ENCODE data around the gene KCNH4.
"Not testable (repeated sequence)": the region's sequence is repeated elsewhere in the genome, so short reads cannot be mapped to it uniquely, and the experiment has no call there.

The KCNH4 gene

DNA sequence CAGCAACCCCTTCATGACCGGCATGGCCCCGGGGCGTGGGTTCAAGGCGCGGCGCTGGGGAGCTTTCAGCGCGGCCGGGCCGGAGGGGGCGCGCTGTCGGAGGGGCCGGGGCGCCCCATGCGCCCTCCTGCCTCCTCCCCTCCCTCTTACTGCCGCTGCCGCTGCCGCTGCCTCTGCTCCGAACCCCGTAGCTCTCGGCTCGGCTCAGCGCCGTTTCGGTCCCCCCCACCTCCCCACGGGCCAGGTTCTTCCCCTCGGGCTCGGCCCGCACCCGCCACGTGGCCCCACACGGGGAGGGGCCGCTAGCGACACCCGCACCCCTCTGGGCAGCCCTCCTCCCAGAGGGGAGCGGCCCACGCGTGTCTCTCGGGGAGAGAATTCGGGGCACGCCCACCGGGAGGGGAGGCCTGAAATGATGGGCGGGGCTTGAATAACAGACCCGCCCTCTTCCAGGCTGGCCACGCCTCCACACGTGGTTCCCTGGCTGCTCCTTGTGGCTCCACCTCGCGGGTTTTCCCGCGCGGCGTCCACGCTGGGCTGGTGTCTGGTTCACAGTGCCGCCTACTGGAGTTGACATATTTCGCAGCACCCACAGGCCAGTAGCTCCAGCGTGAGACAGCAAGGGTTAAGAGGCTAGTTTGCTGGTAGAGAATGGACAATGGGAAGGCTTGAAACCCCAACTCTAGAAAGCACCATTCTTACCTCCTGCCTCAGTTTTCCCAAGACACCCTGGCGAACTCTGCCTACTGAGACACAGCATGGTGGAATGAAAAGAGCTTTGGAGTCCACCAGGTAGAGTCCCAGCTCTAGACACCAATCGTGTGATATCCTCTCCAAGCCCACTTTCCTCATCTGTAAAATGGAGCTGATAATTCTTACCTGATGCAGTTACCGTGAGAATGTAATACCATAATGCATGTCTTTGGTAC, at the start of gene KCNH4:
KCNH4 (minus strand) TSS at position 221 of the 929 bp plus-strand sequence; CDS start at position 24, 197 bp downstream.
- peak; percentile 86 for DNase-seq (ENCODE audit: low spot score)

DNA sequence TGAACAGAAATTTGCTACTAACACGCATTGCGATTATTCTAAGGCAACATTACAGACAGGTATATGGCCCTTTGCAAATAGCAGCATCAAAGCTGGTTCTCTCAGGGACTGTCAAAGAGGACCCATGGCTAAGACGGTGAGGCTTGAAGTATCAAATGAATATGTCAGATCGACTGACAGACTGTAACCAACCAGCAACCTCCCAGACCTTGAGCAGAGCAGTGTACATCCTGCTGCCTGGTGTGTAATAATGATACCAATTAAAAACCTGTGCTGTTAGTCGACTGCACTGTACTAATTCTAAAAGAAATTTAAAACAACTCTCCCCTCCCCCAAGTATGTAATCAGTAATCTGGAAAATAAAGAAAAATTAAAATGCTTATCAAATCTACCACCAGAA, 49.3 kb upstream of the KCNH4 start:
- peak; percentile 75 for DNase-seq (ENCODE audit: low spot score)

DNA sequence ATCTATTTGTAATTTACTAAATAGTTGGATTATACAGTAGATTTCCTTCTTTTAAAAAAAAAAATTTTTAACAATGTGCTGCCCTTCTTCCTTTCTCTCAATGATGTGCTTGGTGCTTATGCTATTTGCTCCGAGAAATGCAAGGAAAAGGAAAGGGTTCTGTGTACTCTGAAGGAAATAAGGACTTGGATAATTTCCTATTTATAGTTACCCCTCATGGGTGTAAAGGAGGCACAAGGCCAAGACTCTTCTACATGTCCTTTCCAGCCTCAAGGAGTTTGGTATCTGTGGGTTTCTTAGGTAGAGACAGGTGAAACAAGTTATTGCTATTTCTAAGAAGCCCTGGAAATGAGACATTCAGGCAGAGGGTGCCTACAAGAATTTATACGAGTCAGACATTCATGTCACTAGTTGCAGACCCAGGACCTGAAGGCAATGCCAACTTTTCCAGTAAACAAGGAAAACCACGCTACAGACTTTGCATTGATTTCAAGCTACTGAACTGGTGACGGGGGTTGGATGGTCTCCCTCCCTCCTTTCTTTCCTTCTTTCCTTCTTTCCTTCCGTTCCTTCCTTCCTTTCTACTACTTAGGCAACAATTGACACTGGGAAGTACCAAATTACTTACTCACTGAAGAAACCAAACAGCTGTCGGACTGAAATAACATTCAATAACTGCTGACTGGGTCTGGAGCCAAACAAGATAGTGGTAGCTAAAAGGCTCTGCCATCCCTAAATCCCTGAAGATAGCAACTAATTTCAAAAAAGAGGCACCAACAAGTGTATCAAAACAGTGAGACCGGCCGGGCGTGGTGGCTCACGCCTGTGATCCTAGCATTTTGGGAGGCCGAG, 47.1 kb upstream of the KCNH4 start:
- no peak for DNase-seq (ENCODE audit: low spot score)

DNA sequence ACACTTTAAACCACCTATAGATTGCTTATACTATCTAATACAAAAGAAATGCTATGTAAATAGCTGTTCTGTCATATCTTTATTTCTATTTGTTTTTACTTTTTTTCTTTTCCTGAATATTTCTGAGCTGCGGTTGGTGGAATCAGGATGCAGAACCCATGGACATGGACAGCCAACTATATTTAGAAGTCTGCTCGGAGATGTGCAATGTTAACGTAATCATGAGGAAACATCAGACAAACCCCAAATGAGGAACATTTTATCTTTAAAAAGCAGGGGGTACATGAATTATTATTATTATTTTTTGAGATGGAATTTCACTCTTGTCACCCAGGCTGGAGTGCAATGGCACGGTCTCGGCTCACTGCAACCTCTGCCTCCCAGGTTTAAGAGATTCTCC, 44.7 kb upstream of the KCNH4 start:
- DNase-seq (ENCODE audit: low spot score): no peak

DNA sequence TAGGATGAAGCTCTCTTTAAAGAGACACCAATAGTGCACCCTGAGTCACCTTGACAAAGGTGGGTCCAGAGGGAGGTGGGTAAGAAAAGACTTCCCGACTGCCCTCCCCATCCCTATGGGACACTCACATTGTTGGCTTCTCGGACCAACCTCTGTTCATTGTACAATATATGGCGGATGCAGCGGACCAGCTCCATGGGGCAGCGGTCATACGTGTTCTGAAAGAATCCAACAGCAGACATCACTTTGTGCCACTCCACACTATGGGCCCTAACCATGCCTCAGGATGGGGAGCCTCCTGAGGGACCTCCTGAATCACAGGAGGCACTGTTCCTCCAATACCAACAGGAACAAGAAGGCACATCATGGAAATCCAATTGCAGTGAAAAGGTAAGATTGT, 43.7 kb upstream of the KCNH4 start:
- DNase-seq (ENCODE audit: low spot score): no peak

DNA sequence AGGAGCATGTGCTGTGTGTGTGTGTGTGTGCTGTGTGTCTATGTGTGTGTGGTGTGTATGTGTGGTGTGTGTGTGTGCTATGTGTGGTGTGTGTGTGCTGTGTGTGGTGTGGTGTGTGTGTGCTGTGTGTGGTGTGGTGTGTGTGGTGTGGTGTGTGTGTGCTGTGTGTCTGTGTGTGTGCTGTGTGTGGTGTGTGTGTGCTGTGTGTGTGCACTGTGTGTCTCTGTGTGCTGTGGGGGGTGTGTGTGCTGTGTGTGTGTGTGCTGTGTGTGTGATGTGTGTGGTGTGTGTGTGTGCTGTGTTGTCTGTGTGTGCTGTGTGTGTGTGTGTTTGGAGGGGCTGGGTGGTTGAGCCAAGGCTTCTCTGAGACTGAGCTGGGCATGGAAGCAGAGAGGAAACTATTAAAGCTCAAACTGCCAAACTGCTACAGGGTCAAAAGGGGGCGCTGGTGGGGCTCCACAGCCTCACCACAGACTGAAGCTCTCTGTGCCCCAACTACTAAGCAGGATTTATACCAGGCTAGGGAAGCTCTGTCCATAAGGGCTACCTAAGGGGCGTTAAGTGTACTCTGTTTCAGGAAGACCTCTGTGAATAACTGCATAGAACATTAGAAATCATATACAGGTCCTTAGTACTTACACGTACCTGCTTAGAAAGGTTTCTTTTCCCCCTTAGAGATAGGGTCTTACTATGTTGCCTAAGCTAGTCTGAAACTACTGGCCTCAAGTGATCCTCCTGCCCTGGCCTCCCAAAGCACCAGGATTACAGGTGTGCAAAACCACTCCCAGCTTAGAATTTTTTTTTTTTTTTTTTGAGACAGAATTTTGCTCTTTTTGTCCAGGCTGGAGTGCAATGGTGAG, 41.2 kb upstream of the KCNH4 start:
- peak; percentile 46 for DNase-seq (ENCODE audit: low spot score)

DNA sequence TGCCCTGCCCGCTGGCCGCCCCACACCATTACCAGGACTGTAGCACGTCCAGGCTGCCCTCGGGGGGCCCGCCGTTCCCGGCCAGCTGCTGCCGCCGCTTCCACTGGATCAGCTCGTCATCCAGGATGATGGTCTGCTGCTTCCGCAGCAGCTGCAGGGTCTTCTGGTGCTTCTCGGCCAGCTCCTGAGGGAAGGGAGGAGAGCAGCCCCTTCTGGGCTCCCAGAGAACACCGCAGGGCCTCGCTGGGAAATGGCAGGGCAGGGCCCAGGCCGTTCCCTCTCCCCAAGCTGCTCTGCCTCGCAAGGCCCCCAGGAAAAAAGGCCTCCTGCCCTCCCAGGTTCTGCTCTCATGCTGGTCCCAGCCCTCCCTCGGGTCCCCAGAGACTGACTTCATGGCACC, 38.3 kb upstream of the KCNH4 start:
- not testable (repeated sequence) for DNase-seq (ENCODE audit: low spot score)

DNA sequence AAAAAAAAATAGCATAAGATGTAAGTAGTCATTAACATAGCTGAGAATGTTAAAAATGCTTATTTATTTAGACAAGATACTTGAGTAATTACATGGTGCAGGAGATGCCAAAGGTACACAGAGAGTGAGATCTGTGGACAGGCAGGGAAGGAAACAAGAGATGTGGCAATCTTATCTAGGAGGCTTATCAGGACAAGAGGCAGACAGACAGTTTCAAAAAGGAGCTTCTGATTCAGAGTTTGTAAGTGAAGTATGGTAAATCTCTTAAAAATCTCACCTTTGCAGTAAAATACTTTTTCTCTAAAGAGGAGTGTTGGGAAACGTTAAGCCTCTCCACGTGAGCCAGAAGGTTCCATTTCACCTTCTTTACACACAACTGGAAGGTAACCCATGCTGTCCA, 33.2 kb upstream of the KCNH4 start:
- DNase-seq (ENCODE audit: low spot score): no peak

DNA sequence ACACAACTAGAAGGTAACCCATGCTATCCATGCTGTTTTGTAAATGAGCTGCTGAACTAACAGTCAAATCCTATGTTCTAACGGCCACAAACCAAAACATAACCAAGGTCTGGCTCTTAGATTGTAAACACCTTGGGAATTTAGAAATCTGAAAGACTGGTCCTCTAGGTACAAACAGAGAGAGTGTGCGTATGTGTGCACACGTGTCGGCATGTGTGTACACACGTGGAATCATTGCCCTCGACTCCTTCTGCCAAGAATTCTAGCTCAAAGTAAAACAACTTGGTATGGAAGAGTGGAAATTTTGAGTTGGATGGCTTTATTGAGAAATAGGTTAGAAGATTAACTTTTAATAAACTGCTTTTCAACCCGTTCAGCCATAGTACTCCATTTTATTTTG, 31.4 kb upstream of the KCNH4 start:
- DNase-seq (ENCODE audit: low spot score): no peak

DNA sequence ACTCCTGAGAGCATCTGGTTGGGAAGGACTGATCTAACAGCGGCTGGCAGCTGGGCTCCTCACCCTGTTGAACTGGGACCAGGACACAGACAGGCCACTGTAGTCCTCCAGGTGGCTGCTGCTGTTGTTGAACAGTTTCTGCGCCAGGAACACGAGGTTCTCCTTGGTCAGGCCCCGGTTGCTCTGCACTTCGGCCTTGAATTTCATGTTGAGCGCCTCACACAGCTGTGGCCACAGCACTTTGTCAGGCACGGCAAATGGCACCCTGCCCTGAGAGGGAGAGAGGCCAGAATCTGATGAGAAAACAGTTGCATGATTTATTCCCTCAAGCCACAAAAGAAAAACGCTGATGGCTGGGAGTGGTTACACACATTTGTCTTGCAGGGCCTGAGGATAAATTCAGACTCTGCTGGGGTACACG, 31.0 kb upstream of the KCNH4 start:
- not testable (repeated sequence) for DNase-seq (ENCODE audit: low spot score)

DNA sequence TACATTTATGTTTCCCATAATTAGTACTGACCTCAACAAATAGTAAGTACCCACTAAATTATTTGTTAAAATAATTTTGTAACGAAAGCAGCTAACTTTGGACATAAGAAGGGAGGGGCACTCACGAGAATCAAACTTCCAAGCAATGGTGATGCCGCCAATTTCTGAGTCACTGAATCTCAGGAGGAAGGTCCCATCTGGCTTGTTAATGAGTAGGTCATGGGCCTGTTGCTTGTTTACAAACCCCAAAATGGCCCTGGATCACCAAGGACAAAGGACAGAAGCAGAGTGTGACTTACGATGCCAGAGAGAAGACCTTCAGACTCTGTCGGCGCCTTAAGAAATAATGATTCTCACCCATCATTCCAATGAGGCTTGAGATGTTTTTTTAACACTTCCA, 29.1 kb upstream of the KCNH4 start:
- no peak for DNase-seq (ENCODE audit: low spot score)

DNA sequence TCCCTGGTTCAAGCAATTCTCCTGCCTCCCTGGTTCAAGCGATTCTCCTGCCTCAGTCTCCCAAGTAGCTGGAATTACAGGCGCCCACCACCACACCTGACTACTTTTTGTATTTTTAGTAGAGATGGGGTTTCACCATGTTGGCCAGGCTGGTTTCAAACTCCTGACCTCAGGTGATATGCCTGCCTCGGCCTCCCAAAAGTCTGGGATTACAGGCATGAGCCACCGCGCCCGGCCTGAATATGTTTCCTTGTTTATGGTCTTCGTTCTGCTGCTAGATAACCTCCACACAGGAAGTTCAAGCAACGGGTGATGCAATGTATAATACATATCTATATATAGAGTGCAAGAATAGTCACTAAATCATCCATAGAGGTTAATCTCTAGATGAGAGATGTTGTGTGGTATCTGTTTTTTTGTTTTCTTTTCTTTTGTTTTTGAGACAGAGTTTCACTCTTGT, 25.2 kb upstream of the KCNH4 start:
- DNase-seq (ENCODE audit: low spot score): not testable (repeated sequence)

DNA sequence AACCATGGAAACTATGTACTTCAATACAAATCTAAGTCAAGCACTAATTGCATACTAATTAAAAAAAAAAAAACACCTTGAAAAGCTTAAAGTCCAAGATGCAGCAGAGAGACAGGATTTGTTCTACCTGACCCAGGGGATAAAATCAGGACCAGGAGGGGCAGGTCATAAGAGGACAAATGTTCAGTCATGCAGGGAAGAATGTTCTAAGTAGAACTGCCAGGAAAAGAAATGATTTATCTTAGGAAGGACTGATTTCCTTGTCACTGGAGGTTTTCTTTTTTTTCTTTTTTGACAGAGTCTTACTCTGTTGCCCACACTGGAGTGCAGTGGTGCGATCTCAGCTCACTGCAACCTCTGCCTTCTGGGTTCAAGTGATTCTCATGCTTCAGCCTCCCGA, 22.4 kb upstream of the KCNH4 start:
- DNase-seq (ENCODE audit: low spot score): no peak

DNA sequence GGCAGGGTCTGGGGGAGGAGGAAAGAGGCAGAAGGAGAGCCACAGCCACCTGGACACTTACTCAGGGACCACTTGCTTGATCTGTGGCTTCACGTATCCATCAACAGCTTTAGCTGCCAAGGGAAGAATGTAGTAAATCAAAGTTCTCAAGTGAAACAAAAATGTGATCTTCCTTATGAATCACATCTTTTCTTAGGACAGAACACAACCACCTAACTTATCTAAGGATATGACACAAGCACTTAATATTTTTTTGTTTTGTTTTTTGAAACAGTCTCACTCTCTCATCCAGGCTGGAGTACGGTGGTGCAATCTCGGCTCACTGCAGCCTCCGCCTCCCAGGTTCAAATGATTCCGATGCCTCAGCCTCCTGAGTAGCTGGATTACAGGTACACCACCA, 21.8 kb upstream of the KCNH4 start:
- DNase-seq (ENCODE audit: low spot score): no peak

DNA sequence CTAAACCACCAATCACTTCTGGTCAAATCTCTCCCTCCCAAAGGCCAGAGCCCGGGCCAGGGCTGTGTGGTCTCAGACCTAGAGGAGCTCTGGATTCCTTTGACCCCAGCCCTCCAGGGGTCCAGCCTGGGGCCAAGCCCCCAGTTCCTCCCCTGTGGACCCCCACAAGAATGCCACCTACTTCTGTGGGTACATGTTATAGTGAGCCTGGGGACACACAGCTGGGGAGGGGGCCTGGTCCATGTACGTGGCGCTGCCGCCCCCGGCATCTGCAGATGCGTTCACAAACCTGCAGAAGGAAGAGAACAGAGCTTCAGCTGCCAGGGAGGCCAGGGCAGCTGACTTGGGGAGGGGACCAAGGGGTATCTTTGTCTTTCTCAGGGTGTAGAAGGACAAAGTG, 21.2 kb upstream of the KCNH4 start:
- no peak for DNase-seq (ENCODE audit: low spot score)

DNA sequence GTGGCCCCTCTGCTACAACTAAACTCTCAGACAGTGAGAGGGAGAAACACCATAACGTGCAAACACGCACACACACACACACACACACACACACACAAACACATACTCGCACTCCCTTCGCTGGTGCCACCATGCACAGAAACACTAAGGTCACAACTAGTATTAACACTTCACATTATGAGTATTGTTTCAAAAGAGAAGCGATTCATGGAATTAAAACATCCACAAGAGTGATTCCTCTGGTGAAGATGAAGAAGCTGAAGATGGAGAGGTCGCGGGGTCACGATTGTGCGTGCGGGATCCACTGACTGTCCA, 20.5 kb upstream of the KCNH4 start:
- no peak for DNase-seq (ENCODE audit: low spot score)

DNA sequence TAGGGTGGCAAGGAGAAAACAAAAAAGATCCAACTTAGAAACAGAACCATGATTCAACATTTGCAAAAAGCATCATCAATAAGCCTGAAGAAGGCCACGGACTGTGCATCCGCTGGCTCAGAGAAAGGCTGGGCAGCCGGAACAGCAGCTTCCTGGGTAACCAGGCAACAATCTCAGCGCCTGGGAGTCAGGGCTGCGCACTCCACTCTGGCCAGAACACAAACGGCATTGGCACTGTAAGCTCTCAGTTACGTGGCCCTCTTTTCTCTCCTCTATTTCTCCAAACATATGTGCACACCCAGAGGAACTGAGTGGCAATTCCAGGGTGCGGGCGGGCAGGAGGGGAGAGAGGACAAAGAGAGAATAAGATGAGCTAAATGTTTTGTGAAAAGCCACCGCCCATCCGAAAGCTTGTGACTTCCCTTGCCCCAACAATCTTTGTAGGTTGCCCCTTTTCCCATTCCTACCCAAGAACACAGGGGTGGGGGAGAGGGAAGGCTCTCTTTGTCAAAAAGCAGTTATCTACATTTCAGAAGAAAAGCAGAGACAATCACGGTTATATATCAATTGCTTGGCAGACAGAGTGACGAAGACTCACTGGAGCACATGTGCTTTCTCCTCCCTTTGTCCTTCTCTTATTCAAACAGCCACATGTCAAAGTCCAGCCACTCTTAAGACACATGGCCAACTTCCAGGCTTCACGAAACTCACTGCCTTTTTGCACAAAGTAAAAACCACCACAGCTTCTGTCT, 19.9 kb upstream of the KCNH4 start:
- DNase-seq (ENCODE audit: low spot score): no peak

DNA sequence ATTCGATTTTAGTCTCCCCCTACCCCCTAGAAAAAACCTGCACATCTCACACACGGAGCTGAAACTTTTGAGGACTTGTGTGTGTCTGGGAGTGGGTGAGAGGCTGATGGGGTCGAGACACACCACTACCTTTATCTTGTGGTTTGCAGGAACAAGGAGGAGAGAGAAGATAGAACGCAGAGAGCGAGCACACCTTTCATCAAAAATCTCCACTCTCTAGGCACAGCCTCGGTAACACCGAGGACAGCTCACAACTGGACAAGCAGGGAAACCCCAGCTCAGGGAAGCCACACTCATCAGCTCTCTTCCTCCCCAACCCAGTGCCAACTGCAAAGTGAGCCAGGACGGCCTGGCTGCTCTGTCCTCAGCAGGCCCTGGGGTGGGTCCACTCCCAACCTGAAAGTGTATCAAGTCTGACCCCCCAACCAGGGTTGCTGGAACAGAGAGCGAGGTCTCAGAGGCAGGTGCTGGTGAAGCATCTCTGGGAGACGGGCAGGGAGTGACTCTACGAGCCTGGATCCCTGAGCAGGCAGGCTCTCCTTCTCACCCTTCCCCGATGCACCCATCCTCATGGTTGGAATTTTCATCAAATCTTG, 18.6 kb upstream of the KCNH4 start:
- no peak for DNase-seq (ENCODE audit: low spot score)

DNA sequence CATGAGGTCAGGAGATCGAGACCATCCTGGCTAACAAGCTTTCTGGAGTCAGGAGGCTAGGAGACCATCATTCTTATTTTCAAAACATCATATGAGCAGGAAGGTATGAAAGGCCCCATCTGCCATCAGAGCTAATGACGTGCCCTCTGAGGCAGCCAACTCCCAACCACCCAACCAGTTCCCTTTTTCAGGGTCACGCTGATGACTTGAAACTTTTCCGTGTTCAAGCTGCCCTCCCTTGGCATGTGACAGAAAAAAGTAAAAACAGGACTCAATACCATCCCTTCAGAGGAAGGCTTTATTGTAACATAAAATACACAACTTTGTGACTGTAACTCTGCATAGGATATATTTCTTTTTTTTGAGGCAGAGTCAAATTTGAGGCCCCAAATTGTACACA, 18.0 kb upstream of the KCNH4 start:
- DNase-seq (ENCODE audit: low spot score): no peak

DNA sequence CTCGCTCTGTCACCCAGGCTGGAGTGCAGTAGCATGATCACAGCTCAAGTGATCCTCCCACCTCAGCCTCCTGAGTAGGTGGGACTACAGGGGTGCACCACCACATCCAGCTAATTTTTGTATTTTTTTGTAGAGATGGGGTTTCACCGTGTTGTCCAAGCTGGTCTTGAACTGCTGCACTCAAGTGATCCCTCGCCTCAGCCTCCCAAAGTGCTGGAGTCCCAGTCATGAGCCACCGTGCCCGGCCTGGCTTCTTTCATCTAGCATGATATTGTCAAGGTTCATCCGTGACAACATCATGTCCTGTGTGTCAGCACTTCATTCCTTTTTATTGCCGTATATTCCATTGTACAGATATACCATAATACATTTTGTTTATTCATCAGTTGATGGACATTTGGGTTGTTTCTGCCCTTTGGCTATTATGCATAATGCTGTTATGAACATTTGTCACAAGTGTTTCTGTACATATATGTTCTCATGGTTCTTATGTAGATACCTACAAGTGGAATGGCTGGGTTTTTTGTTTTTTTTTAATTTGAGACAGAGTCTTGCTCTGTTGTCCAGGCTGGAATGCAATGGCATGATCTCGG, 16.7 kb upstream of the KCNH4 start:
- DNase-seq (ENCODE audit: low spot score): no peak
